Ishikawa (cell line): ENCODE measurements around the gene ZNF107.

Experiments
- CEBPB ChIP-seq: IDR thresholded peaks from 2 replicates; pipeline ENCODE4 v1.6.1; 2012
- CREB1 ChIP-seq: IDR thresholded peaks from 2 replicates; pipeline ENCODE4 v1.6.1; 2012; ENCODE audit warnings: low read depth
- EGR1 ChIP-seq: IDR thresholded peaks from 2 replicates; pipeline ENCODE4 v1.6.1; 2012
- EP300 ChIP-seq: IDR thresholded peaks from 2 replicates; pipeline ENCODE4 v1.6.1; 2012; ENCODE audit warnings: borderline replicate concordance
- FOXM1 ChIP-seq: IDR thresholded peaks from 2 replicates; pipeline ENCODE4 v1.6.1; 2012; ENCODE audit warnings: low read depth, borderline replicate concordance
- NFIC ChIP-seq: IDR thresholded peaks from 2 replicates; pipeline ENCODE4 v1.6.1; 2012
- RAD21 ChIP-seq: IDR thresholded peaks from 2 replicates; pipeline ENCODE4 v1.6.1; 2012; ENCODE audit warnings: low read depth
- TAF1 ChIP-seq: IDR thresholded peaks from 2 replicates; pipeline ENCODE4 v1.6.1; 2012; ENCODE audit warnings: low read depth, mild to moderate bottlenecking
- TCF12 ChIP-seq: IDR thresholded peaks from 2 replicates; pipeline ENCODE4 v1.6.1; 2012; ENCODE audit warnings: low read depth
- TEAD4 ChIP-seq: IDR thresholded peaks from 2 replicates; pipeline ENCODE4 v1.6.1; 2012
- YY1 ChIP-seq: IDR thresholded peaks from 2 replicates; pipeline ENCODE4 v1.6.1; 2012; ENCODE audit warnings: low read depth
- ZBTB7A ChIP-seq: IDR thresholded peaks from 2 replicates; pipeline ENCODE4 v1.6.1; 2012; ENCODE audit warnings: low read depth
- TF ChIP-seq, protein P1 (sequence below): IDR thresholded peaks from 2 replicates; pipeline ENCODE4 v1.6.1; 2012
- TF ChIP-seq, protein P2 (sequence below): IDR thresholded peaks from 2 replicates; pipeline ENCODE4 v1.6.1; 2012; ENCODE audit warnings: low read depth, mild to moderate bottlenecking
- TF ChIP-seq, protein P3 (sequence below): IDR thresholded peaks from 2 replicates; pipeline ENCODE4 v1.6.1; 2012

Gene ZNF107

DNA sequence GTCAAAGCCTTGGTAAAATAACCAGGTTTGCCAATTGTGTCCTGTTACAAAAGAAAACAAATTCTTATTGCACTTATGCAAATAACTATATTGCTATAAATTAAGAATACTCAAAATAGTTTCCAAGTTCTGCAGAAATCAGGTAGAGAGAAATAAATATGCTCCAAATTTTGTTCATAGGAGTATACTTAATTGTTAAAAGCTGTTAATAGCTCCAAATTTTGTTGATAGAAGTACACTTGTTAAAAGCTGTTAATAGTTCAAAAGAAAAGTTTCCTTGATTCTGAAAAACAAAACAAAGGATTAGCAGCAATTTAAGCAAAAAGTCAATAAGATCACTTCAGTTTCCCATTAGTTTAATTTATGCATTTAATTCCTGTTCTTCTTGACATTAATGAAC is 81.9 kb downstream of the ZNF107 start:
- TF ChIP-seq EP300 (no peak), TAF1 (no peak), ZBTB7A (no peak), CREB1 (no peak), NFIC (no peak), RAD21 (no peak), TEAD4 (no peak)
- TF ChIP-seq, protein P1, sequence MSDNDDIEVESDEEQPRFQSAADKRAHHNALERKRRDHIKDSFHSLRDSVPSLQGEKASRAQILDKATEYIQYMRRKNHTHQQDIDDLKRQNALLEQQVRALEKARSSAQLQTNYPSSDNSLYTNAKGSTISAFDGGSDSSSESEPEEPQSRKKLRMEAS: no peak
- TF ChIP-seq, protein P2, sequence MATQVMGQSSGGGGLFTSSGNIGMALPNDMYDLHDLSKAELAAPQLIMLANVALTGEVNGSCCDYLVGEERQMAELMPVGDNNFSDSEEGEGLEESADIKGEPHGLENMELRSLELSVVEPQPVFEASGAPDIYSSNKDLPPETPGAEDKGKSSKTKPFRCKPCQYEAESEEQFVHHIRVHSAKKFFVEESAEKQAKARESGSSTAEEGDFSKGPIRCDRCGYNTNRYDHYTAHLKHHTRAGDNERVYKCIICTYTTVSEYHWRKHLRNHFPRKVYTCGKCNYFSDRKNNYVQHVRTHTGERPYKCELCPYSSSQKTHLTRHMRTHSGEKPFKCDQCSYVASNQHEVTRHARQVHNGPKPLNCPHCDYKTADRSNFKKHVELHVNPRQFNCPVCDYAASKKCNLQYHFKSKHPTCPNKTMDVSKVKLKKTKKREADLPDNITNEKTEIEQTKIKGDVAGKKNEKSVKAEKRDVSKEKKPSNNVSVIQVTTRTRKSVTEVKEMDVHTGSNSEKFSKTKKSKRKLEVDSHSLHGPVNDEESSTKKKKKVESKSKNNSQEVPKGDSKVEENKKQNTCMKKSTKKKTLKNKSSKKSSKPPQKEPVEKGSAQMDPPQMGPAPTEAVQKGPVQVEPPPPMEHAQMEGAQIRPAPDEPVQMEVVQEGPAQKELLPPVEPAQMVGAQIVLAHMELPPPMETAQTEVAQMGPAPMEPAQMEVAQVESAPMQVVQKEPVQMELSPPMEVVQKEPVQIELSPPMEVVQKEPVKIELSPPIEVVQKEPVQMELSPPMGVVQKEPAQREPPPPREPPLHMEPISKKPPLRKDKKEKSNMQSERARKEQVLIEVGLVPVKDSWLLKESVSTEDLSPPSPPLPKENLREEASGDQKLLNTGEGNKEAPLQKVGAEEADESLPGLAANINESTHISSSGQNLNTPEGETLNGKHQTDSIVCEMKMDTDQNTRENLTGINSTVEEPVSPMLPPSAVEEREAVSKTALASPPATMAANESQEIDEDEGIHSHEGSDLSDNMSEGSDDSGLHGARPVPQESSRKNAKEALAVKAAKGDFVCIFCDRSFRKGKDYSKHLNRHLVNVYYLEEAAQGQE: no peak

DNA sequence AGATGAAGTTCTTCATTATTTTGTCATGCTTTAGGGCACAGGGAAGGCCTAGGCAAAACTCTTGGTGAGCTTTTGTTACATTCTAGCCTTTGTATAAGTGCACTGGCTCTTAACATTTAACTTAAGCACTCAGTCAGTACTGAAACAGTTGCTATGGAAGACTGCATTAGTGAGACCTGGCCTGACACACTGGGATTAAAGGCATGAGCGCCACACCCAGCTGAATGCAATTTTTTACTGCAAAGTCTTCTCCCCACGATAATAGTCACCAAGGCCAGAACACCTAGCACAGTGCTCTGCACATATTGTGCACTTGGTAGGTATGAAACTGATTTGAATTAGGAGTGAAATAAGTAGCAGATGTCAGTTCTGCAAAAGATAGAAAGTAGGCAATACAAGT is 87.1 kb downstream of the ZNF107 start:
- TF ChIP-seq EGR1 (no peak), FOXM1 (no peak), ZBTB7A (no peak), NFIC (no peak), TEAD4 (no peak), EP300 (no peak), CREB1 (no peak), TAF1 (no peak), CEBPB (no peak), TCF12 (no peak), YY1 (no peak), RAD21 (no peak)
- TF ChIP-seq, protein P2: no peak
- TF ChIP-seq, protein P3, sequence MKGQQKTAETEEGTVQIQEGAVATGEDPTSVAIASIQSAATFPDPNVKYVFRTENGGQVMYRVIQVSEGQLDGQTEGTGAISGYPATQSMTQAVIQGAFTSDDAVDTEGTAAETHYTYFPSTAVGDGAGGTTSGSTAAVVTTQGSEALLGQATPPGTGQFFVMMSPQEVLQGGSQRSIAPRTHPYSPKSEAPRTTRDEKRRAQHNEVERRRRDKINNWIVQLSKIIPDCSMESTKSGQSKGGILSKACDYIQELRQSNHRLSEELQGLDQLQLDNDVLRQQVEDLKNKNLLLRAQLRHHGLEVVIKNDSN: no peak
- TF ChIP-seq, protein P1: no peak

- TF ChIP-seq, protein P1: no peak
- TF ChIP-seq, protein P2: no peak
- TF ChIP-seq EP300: no peak
These were observed 89.9 kb downstream of the ZNF107 start for GRCh38 chr7:64755865-64756264.

GRCh38 chr7:64758151-64758550 is 92.2 kb downstream of the ZNF107 start:
- TF ChIP-seq, protein P1: no peak
- TF ChIP-seq, protein P3: no peak
- TF ChIP-seq RAD21 (no peak), YY1 (no peak), TCF12 (no peak), EGR1 (no peak), NFIC (no peak), TEAD4 (no peak), FOXM1 (no peak), CEBPB (no peak), CREB1 (no peak), ZBTB7A (no peak), TAF1 (no peak)
